Fibroblast of pulmonary artery (primary cell): ENCODE measurements around the gene AREL1.

Experiments
- DNase-seq: peaks from one replicate; pipeline ENCODE4 v3.0.0-alpha.2; 2010; ENCODE audit warnings: low read depth
- H3K4me3 ChIP-seq: replicated peaks from 2 replicates; pipeline ENCODE4 v1.5.1; 2011; ENCODE audit warnings: low read depth, mild to moderate bottlenecking, control low read depth, low read length, moderate library complexity
- CTCF ChIP-seq: IDR thresholded peaks from 2 replicates; pipeline ENCODE4 v1.5.1; 2011; ENCODE audit warnings: mild to moderate bottlenecking, control low read depth, low read length, inconsistent platforms; ENCODE audit errors: missing control alignments

AREL1 gene

GRCh38 chr14:74711651-74712050 is 1.2 kb downstream of the AREL1 start:
- TF ChIP-seq CTCF = no peak
- DNase-seq = no peak
- peak overlapping the region; percentile 74 for H3K4me3 ChIP-seq

GRCh38 chr14:74710480-74710879 is 2.4 kb downstream of the AREL1 start:
- no peak for TF ChIP-seq CTCF
- H3K4me3 ChIP-seq = no peak overlapping the region
- DNase-seq = no peak

GRCh38 chr14:74705613-74706500 is 7.0 kb downstream of the AREL1 start:
- DNase-seq = no peak

GRCh38 chr14:74704656-74705055 is 8.2 kb downstream of the AREL1 start:
- TF ChIP-seq CTCF = no peak
- no peak for DNase-seq

More at GRCh38 chr14:74705613-74706500, 7.0 kb downstream of the AREL1 start:
- no peak for TF ChIP-seq CTCF
- H3K4me3 ChIP-seq = no peak overlapping the region

GRCh38 chr14:74703043-74703442 is 9.8 kb downstream of the AREL1 start:
- no peak for TF ChIP-seq CTCF
- DNase-seq = no peak
- no peak overlapping the region for H3K4me3 ChIP-seq

More at GRCh38 chr14:74704656-74705055, 8.2 kb downstream of the AREL1 start:
- no peak overlapping the region for H3K4me3 ChIP-seq

GRCh38 chr14:74702293-74702692 is 10.6 kb downstream of the AREL1 start:
- TF ChIP-seq CTCF = no peak
- no peak overlapping the region for H3K4me3 ChIP-seq

GRCh38 chr14:74698465-74698864 is 14.4 kb downstream of the AREL1 start:
- no peak for DNase-seq
- TF ChIP-seq CTCF = no peak
- H3K4me3 ChIP-seq = no peak overlapping the region

More at GRCh38 chr14:74702293-74702692, 10.6 kb downstream of the AREL1 start:
- DNase-seq = no peak
